Measurements from ENCODE around the gene FILIP1L.

The FILIP1L gene

GRCh38 chr3:99895131-99895696, 219.1 kb downstream of the FILIP1L start:
- no peak for DNase-seq (ENCODE audit: extremely low read depth, low read depth)
- TF ChIP-seq CTCF (IDR thresholded peaks at IDR 0.05; ENCODE audit: low read depth, low read length) = no peak

DNA sequence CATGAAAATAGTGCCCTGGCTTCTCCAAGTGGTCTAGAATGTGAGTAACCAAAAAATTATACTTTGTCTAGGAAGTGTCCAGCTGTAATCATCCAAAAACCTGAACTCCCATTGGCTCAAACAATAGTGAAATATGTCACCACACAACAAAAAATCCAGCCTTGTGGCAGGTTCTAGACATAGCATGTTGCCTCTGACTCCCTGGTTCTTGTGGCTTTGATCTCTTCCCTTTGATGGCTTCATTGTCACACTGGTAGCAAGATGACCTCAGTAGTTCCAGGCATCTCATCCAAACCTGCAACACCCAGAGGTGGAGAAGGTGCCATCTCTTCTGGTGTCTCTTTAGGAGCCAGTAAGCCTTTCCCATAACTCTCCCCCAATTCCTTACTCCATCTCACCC, 222.0 kb downstream of the FILIP1L start:
- TF ChIP-seq CTCF (IDR thresholded peaks at IDR 0.05; ENCODE audit: low read depth, low read length) = no peak
- DNase-seq (ENCODE audit: extremely low read depth, low read depth) = no peak

- no peak for DNase-seq (ENCODE audit: extremely low read depth, low read depth)
- TF ChIP-seq CTCF (IDR thresholded peaks at IDR 0.05; ENCODE audit: low read depth, low read length) = no peak
These were observed 222.6 kb downstream of the FILIP1L start for GRCh38 chr3:99891610-99892285.

DNA sequence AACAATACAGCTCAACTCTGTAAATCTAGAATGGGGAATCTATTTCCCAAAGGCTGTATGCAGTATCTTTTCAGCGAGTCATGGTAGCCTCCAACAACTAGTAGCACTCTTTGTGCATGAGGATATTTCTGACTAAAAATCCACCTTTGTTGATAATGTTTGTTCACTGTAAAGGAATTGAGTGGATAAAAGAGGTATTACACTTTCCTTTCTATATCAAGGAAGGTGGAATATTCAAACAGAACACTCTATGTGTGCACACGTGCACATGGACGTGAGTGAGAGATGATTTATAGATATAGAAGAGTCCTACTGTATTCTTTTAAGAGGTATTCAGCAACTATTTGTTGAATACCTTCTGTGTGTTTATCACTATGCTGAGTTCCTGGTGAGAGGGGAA, 228.4 kb downstream of the FILIP1L start:
- TF ChIP-seq CTCF (IDR thresholded peaks at IDR 0.05; ENCODE audit: low read depth, low read length) = no peak
- DNase-seq (ENCODE audit: extremely low read depth, low read depth) = no peak

DNA sequence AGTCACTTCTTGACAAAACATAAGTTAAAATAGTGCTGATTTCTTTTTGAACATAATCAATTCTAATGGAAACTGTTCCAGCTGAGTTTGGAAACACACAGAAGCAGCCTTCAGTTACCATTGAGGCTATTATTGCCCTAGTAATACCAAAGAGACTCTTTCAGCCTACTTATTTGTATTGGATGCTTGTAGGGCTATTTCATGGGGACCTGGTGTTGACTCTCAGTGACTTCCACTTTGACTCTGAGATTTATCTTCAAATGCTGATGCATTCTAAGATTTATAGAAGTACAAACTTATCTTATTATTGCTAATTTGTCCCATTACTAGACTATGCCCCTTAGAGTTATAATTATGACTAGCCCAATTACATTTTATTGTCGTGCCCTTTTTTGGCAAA, 229.2 kb downstream of the FILIP1L start:
- DNase-seq (ENCODE audit: extremely low read depth, low read depth) = no peak
- no peak for TF ChIP-seq CTCF (IDR thresholded peaks at IDR 0.05; ENCODE audit: low read depth, low read length)

DNA sequence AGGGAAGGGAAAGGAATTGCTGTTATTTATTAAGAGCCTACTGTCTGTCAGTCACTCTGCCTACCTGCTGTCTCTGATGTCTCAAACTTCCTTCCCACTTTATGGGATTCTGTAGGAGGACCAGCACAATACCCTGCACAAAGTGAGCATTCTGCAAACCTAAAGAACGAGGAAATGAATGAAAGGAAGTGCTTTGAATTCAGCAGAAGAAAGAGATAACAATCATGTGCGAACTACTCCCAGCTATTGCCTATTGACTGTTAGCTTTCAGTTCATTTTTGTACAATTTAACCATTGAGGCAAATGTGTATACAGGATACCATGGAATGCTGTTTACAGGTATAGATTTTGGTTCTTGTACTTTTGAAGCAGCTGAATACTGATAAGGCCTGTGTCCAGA, 229.8 kb downstream of the FILIP1L start:
- DNase-seq (ENCODE audit: extremely low read depth, low read depth) = no peak
- no peak for TF ChIP-seq CTCF (IDR thresholded peaks at IDR 0.05; ENCODE audit: low read depth, low read length)

DNA sequence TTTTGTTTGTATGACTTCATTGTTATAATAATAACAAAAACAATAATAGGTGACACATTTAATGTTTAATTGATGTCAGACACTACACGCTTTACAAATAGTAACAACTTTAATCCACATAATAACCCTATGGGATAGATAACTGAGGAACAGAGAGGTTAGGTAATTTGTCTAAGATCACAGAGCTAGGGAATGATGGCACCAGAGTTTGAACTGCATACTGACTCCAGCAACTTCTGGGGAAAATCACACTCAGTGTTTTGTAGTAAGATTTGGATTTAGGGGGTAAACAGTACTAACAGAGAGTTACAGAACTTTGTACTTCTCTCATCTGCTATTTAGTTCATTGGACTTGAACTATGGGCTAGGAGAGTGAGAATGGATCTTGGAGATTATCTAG, 230.6 kb downstream of the FILIP1L start:
- no peak for DNase-seq (ENCODE audit: extremely low read depth, low read depth)
- no peak for TF ChIP-seq CTCF (IDR thresholded peaks at IDR 0.05; ENCODE audit: low read depth, low read length)
